Measurements from ENCODE around the gene C1RL.

The C1RL gene

DNA sequence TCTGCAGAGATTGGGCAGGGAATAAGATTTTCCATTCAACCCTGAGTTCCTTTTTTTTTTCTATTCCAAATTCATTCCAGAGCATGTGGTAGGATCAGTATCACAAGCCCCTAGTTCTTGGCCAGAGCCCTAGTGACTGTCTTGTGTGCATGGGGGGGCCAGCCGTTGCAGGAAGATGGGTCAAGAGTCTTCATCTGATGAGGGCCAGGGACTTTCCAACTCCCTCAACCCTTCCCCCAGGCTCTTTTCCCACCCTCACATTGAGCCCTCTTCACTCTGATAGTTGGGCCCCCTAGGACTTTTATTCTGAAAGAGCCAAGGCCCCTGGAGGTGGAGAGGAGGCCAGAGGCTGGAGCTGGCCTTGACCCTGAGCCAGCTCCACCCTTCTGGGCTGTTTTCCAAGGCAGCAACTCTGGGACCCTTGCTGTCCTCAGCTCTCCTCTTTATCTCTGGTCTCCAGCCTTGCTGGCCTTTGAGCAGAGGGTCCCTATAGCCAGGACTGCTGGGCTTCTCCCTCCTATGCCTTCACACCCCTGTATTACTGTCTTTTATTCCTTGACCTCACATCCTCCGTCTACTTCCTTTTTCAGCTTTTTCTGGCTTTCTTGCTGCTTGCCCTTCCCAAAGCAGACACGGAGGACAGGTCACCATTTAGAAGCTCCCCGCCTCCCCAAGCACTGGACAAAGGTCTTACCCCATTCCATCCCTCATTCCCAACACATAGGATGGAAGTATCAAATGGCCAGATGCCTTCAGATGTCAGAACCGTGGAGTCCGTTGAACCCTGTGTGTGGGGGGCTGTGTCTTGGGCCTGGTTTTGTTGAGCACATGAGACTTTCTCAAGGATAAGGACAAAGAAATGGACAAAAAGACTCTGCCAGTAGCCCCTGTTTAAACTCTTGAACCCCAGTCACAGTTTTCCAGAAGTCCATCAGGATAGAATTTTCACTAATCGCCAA, 14.1 kb upstream of the C1RL start:
- no peak overlapping the region for H3K27ac ChIP-seq (ENCODE audit: low read depth, low read length)
- H3K79me2 ChIP-seq (ENCODE audit: insufficient read depth, low read length), result no peaks in the 10 kb centered on the region
- no peak overlapping the region for H3K9ac ChIP-seq (ENCODE audit: low read length)
- H3K4me3 ChIP-seq (ENCODE audit: insufficient read depth, low read length, poor library complexity, severe bottlenecking), result no peak overlapping the region
- H3K27me3 ChIP-seq (ENCODE audit: low read length), result no peaks in the 10 kb centered on the region
- H2AFZ ChIP-seq (ENCODE audit: low read depth, low read length, severe bottlenecking), result no peak overlapping the region
- no peak overlapping the region for H3K4me2 ChIP-seq (ENCODE audit: low read depth, low read length, poor library complexity, severe bottlenecking)
- TF ChIP-seq, protein P1, sequence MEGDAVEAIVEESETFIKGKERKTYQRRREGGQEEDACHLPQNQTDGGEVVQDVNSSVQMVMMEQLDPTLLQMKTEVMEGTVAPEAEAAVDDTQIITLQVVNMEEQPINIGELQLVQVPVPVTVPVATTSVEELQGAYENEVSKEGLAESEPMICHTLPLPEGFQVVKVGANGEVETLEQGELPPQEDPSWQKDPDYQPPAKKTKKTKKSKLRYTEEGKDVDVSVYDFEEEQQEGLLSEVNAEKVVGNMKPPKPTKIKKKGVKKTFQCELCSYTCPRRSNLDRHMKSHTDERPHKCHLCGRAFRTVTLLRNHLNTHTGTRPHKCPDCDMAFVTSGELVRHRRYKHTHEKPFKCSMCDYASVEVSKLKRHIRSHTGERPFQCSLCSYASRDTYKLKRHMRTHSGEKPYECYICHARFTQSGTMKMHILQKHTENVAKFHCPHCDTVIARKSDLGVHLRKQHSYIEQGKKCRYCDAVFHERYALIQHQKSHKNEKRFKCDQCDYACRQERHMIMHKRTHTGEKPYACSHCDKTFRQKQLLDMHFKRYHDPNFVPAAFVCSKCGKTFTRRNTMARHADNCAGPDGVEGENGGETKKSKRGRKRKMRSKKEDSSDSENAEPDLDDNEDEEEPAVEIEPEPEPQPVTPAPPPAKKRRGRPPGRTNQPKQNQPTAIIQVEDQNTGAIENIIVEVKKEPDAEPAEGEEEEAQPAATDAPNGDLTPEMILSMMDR (IDR thresholded peaks at IDR 0.05; ENCODE audit: insufficient read depth, low read length, poor library complexity, severe bottlenecking), result no peak
- no peak for TF ChIP-seq EZH2phosphoT487 (conservative IDR thresholded peaks at IDR 0.05; ENCODE audit: low read length)
- H3K36me3 ChIP-seq (ENCODE audit: low read length), result no peaks in the 10 kb centered on the region
- no peaks in the 10 kb centered on the region for H3F3A ChIP-seq (ENCODE audit: insufficient read depth)
- no peaks in the 10 kb centered on the region for H3K9me2 ChIP-seq (replicated peaks; ENCODE audit: insufficient read depth, low read length)
- no peaks in the 10 kb centered on the region for H3K9me3 ChIP-seq (ENCODE audit: insufficient read depth, low read length)
- H4K20me1 ChIP-seq (ENCODE audit: low read depth, low read length), result no peaks in the 10 kb centered on the region

DNA sequence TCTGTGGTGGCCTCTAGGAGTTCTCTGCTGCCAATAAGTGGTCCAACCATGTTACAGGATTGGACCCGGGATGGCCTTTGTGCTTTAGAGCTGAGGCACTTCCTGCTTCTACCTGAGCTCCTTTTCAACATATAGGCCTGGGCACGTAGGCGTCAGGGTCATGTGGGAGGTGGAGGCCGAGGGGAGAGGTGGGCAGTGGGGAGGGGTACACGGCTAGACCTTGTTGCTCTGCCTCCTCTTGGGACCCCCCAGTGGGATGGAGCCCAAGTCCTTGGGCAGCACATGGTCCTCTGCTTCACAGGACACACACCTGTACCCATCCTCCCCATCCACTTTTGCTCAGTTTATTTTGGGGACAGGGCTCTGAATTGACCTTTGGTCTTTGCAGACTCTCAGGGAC, 12.3 kb upstream of the C1RL start:
- Histone ChIP-seq H3K9me2 (replicated peaks; ENCODE audit: insufficient read depth, low read length) (no peaks in the 10 kb centered on the region), H3K27me3 (ENCODE audit: low read length) (no peaks in the 10 kb centered on the region), H4K20me1 (ENCODE audit: low read depth, low read length) (no peaks in the 10 kb centered on the region), H3K36me3 (ENCODE audit: low read length) (no peaks in the 10 kb centered on the region), H3K79me2 (ENCODE audit: insufficient read depth, low read length) (no peaks in the 10 kb centered on the region), H3K9ac (ENCODE audit: low read length) (no peak overlapping the region), H3K4me3 (ENCODE audit: insufficient read depth, low read length, poor library complexity, severe bottlenecking) (no peak overlapping the region), H3K4me2 (ENCODE audit: low read depth, low read length, poor library complexity, severe bottlenecking) (no peak overlapping the region), H3F3A (ENCODE audit: insufficient read depth) (no peaks in the 10 kb centered on the region), H3K9me3 (ENCODE audit: insufficient read depth, low read length) (no peaks in the 10 kb centered on the region), H2AFZ (ENCODE audit: low read depth, low read length, severe bottlenecking) (no peak overlapping the region), H3K27ac (ENCODE audit: low read depth, low read length) (no peak overlapping the region)
- TF ChIP-seq EZH2phosphoT487 (conservative IDR thresholded peaks at IDR 0.05; ENCODE audit: low read length), result no peak
- TF ChIP-seq, protein P1 (IDR thresholded peaks at IDR 0.05; ENCODE audit: insufficient read depth, low read length, poor library complexity, severe bottlenecking), result no peak

DNA sequence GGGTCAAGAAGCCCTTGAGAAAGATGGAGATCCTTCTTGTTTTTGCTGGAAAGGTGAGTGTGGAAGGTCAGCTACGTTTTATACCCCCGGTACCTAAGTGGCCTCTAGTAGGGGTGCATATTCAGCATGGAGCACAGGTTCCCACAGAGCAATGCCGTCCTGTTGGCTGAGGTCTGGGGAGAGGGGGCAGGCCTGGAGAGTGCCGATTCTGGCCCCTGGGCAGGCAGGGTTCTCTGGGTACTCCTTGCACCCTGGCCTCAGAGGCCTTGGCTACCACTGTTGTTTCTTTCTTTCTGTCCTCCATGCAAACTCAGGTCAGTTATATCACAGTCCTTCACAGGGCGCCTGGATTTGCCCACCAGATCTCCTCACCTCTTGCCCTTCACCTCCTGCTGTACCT, 11.2 kb upstream of the C1RL start:
- Histone ChIP-seq H3K4me3 (ENCODE audit: insufficient read depth, low read length, poor library complexity, severe bottlenecking) (no peak overlapping the region), H3K27me3 (ENCODE audit: low read length) (no peaks in the 10 kb centered on the region), H2AFZ (ENCODE audit: low read depth, low read length, severe bottlenecking) (no peak overlapping the region), H3K4me2 (ENCODE audit: low read depth, low read length, poor library complexity, severe bottlenecking) (no peak overlapping the region), H4K20me1 (ENCODE audit: low read depth, low read length) (no peaks in the 10 kb centered on the region), H3K9ac (ENCODE audit: low read length) (no peak overlapping the region), H3K79me2 (ENCODE audit: insufficient read depth, low read length) (no peaks in the 10 kb centered on the region), H3K27ac (ENCODE audit: low read depth, low read length) (no peak overlapping the region), H3F3A (ENCODE audit: insufficient read depth) (no peaks in the 10 kb centered on the region), H3K9me3 (ENCODE audit: insufficient read depth, low read length) (no peaks in the 10 kb centered on the region), H3K9me2 (replicated peaks; ENCODE audit: insufficient read depth, low read length) (no peaks in the 10 kb centered on the region), H3K36me3 (ENCODE audit: low read length) (no peaks in the 10 kb centered on the region)
- TF ChIP-seq, protein P1 (IDR thresholded peaks at IDR 0.05; ENCODE audit: insufficient read depth, low read length, poor library complexity, severe bottlenecking), result no peak
- TF ChIP-seq EZH2phosphoT487 (conservative IDR thresholded peaks at IDR 0.05; ENCODE audit: low read length), result no peak
